ENCODE measurements around the gene CAMK2D.

Gene CAMK2D

DNA sequence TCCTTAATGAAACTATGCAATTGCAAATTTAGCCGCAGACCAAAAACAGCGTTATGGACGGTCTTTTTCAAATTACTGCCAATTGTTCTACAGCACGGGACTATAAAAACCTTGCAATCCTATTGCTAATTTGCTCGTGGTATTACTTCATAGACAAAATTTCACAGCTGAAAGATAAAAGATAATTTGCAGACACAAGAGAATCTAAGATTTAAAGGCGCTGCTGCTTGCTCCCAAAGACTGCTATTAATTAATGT is 1.4 kb upstream of the CAMK2D start:
- no peak for DNase-seq

DNA sequence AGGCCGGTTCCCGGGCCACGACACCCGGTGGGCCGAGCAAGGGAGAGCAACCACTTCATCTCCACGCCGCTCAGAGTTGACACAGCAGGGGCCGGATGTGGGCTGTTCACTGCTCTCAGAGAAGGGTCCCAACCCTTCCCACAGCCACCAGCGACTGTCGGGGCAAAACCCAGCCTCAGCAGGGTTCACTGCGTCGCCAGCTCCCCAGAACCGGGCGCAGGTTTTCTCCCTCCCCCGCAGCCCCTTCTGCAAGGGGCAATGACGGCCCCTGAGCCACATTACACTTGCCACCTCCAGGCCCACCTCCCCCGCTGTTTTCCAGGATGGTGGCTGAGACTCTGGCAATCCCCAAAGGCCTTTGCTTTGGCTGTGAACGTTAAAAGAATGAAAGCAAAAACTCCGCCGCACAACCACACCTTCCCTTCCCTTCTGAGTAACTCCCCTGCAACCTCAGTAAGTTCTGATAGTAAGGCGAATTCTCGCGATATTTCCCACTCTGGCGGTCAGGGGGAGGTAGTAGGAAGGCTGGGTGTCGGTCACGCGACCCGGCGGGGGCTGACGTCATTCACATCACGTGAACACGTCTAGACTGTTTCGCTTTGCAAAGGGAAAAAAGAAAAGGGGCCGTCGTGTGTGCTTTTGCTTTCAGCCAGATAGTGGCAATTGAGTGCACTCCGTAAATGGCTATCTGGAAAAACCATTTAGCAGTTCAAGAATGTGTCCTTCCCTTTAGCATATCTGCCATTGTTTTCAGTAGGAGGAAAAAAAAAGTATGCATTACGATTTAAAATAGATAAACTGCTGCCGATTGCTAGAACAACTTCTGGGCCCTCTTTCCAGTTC is 869 bp upstream of the CAMK2D start:
- peak; percentile 71 to 99 (median 94) for DNase-seq

DNA sequence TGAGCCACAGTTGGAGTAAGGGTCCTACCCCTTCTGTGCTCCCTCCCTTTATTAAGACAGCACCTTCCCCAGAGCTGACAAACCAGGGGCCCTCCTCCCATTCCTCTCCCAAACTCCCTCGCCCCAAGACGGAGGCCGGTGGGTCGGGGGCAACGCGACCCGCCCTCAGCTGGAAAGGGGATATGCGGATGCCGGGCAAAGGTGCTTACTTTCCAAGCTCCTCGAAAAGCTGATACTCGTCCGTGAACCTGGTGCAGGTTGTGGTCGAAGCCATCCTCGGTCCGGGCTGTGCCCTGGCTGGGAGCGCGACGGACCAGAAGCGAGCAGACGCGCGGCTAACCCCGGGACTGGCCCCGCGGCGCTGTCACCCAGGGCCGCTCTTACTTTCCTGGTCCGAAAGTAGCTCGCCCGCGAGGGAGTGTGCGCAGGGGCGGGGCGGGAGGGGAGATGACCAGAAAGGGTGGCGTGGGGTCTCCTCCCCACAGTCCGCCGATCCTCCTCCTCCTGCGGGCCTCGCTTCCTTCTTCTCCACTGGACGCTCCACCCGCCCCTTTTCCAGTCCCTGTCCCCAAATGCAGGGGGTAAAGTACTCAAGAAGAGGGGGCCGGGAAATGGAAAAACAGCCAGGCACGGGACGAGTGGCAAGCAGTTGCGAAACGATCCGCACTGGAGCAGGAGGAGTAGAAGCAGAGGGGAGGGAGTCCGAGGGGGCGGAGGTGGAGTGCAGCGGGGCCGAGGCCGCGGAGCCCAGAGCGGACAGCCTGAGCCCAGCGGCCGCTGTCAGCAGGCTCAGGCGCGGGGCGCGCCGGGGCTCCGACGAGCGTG is 531 bp downstream of the CAMK2D start:
- DNase-seq = peak in 50 of 51 donors; percentile 35 to 85 (median 68)

DNA sequence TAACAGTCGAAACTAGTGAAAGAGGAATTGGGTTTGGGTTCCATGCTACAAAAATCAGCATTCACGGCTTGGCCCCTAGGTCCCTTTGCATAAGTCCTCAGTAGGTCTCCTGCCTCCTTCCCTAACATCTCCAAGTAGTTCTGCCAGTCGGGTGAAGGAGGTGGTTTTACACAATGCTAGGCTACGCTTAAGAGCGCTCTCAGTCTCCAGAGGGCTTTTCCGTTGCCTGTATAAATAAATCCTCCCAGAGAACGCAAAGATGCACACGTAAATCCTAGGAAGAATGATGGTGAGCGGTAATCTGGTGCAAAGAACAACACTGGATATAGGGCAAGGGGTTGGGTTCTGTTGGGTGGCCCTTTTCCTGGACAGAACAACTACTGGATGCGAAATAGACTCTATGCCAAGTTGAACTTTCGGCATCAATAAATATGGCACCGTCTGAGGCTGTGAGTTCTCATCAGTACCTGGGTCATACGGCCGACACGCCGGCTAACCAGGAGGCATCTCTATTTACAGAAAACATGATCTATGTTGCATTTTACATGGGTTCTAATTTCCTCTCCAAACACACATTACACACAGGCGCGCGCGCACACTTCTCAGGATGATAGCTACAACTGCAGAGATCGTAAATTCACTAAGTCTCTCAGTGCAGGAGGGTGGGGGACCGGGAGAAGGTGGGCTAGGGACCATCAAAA is 1.3 kb downstream of the CAMK2D start:
- DNase-seq = peak in 30 of 51 donors; percentile 5 to 71 (median 30)

DNA sequence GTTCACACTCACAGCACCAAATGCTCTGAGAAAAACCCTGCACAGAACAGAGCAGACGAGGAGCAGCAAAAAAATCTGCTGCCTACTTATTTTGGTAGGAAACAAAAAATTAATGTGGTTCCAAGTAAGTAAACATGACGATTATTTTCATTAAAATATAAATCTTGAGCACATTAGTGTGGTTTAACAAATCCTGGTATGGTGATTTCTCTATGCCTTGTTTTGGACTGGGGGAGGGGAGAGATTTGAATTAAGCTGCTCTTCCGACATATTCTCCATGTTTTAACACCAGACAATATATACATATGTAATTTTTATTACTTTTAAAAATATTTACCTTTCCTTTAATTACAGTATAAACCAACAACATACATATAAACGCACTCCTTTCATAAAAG is 1.8 kb downstream of the CAMK2D start:
- no peak for DNase-seq

DNA sequence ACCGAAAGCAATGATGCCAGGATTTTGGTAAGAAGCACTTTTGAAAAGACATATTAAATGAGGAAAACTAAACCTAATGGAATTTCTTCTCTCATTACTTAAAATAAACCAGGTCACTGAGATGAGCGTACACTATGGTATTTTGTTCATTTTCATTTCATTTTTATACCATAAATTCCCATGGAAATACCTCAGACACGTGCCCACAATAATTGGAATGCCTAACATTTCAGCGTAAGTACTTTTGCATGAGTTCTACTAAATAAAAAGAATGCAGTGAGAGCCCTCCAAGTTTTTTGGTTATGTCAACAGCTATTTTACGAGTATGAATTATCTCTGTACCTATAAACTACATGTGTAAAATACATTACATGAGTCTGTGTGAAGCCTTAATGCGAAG is 3.2 kb downstream of the CAMK2D start:
- peak in 1 of 51 donors; percentile 11 for DNase-seq

DNA sequence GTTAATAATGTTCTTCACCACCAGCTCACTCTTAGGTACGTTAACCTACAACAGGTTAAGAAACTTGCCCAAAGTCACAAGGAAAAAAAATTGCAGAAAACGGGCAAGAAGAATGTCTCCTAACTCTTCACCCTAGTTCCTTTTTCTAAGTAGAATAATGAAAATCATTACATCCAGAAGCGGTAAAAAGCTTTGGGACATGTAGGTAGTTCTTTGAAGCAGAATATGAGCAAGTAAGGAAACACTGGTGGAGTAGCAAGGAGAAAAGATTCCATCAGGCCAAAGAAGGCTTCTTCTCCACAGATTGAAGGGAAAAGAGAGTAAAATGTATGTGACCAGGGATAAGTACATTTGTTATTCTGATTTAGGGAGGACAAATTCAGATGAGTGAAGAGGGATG is 4.1 kb downstream of the CAMK2D start:
- DNase-seq = no peak

DNA sequence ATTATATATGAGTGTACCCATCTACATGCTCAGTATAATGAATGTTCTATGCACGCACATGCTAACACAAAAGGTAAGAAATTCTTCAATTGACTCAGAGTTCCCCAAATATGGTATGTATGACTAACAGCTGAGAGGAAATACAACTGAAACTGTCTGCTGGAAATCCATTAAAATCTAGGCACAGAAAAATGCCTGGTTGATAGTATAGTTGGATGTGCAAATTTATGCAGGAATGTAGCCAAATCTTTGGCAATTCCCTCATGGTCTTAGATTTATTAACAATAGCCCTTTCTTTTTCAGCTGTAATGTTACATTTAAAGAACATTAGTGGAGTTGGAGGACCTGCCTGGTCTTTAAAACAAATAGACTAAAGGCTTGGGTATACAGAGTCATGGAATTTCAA is 5.5 kb downstream of the CAMK2D start:
- peak in 1 of 51 donors; percentile 29 for DNase-seq

DNA sequence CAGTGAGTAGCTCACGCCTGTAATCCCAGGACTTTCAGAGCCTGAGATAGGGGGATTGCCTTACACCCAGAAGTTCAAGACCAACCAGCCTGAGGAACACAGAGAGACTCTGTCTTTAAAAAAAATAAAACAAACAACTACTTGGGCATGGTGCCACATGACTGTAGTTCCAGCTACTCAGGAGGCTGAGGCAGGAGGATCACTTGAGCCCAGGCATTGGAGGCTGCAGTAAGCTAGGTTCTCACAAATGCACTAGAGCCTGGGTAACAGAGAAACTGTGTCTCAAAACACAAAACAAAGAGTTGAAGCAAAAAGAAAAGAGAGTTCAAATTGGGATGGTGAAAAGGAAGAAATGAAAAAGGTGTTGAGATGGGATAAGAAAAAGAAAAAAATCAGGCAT is 10.8 kb downstream of the CAMK2D start:
- no peak for DNase-seq

DNA sequence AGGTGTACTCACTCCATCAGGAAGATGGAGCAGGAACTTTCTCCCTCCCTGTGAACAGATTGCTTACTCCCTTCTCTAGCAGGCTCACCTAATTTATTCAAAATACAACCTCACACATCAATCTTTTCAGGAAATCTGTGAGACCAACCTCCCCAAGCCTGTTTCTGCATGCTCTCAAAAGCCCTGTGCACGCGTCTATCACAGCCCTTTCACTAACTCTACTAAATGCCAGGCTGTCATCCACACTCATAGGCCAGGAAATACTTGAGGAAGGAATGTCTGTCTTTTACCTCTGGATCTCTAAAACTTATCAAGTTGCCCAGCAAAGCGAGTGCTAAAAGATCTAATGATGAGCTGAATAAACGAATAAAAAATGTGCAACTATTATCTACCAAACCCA is 11.2 kb downstream of the CAMK2D start:
- no peak for DNase-seq

DNA sequence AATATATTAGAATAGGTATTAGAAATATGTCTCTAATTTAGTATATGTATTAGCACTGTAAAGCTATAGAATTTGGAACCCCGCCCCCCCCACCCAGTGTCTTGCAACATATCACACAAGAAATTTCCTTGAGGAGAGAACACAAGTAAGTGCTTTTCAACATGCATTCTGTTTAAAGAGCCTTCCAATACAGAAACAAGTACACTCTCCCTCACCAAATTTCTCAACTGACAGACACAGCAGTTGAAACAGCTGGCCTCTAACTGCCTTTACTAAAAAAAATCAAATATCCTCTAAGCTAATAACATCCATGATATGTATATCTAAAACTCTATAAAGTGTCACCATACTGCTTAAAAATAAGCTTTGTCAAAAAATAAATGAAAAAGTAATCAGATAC is 12.4 kb downstream of the CAMK2D start:
- no peak for DNase-seq

DNA sequence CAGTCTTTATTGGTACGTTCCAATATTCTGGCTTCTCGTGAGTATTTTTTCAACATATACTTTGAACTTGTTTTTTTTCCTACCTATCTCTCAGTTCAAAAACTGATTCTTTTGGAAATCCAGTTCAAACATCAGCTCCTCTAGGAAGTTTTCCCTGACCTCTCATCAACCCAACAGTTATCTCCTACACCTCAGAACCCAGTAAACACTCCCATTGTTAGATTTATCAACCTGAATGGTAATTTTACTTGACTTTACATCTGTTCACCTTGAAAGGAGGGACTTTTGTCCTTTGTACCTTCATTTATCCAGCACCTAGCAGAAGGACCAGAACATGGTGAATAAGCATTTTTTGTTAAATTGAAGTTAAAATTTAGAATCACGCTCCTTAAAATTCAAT is 13.6 kb downstream of the CAMK2D start:
- no peak for DNase-seq

DNA sequence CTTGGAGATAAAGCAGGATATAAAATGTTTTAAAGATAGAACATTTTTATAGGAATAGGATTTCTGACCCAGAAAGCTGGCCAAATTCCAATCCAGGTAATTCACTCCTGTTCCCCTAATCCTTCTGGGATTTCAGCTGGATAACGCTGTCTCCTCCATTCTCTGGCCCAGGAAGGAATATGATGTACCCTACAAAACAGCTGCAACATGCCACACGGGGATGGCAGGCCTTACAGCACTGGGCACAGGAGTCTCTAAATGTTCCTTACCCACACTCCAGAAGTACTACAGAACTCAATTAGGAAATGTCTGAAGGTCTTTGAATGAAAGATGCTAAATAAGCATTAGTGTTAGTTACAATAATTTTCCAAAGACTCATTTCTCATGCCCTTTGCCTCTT is 15.8 kb downstream of the CAMK2D start:
- DNase-seq = no peak

DNA sequence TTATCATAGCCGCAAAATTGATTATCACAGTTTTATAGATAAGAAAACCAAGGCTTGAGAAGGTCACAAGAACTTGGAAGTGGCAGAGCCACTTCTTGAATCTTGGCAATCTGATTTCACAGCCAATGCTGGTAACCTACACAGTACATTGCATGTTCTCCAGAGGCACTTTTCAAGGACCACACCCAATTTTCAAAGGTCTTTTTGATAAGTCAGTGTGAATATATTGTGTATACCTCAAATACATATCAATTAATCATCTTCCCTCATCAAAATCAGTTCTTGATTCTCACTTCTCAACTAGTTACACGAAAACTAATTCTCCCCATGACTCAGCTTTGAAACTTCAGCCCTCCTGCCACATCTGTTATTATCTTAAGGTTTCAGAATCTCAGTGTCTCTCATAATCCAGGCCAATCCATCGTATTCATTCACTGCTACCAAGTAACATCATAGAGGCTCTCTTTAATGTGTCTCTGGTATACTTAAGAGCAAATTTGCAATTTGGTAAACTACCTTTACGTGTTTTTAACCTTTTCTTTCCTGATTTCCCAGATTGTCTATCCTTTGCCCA is 16.8 kb downstream of the CAMK2D start:
- DNase-seq = no peak

DNA sequence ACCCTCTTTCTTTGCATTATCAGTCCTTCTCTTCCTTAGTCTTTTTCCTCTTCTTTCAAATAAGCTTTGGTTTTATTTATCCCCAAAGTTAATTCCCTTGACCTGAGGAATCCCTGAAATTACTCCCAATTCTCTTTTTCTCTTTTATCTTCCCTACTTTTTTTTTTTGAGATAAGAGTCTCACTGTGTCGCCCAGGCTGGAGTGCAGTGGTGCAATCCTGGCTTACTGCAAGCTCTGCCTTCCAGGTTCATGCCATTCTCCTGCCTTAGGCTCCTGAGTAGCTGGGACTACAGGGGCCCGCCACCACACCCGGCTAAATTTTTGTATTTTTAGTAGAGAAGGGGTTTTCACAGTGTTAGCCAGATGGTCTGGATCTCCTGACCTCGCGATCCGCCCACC is 17.8 kb downstream of the CAMK2D start:
- DNase-seq = no peak

DNA sequence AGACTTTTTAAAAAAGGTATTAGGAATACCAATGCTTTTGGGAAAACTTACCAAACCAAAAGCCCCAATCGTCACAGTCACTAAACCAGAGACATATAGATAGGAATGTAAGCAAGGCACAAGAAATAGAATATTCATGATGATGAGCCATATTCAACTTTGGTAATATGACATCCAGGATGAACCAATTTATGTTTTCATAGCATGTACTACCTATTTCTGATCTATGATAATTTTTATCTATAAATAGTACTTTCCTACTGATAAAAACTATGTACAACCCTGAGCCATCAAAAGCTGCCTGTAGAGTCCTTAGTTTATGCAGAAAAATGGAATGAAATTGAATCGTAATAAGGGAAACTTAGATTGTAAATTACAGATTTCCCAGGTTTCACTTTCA is 18.9 kb downstream of the CAMK2D start:
- no peak for DNase-seq

DNA sequence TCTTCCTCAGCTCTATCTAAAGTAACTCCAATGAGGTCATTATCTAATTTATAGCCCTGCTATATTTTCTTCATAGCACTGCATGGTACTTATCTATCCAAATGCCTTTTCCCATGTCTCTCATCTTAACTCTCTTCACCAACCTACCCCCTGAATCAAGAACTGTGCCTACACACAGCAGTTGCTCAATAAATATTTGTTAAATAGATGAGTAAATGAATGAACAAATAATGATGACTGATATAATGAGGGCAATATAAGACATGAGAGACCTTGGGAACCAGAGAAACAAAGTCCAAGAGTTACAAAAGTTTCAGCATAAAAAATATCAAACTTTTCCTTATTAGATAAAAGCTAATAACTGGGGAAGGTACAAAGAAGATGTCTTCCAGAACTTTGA is 19.6 kb downstream of the CAMK2D start:
- DNase-seq = no peak

DNA sequence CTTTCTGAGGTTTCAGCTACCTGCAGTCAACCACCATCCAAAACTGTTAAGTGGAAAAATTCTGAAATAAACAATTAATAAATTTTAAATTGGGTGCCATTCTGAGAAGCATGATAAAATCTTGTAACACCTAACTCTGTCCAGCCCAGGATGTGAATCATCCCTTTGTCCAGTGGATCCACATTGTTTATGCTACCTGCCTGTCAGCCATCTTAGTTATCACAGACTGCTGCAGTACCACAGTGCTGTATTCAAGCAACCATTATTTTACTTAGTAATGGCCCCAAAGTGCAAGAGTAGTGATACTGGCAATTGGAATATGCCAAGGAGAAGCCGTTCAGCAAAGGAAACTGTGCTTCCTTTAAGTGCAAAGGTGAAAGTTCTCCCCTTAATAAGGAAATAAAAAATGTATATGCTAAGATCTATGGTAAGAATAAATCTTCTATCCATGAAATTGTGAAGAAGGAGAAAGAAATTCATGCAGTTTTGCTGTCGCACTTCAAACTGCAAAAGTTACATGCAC is 20.6 kb downstream of the CAMK2D start:
- DNase-seq = no peak

DNA sequence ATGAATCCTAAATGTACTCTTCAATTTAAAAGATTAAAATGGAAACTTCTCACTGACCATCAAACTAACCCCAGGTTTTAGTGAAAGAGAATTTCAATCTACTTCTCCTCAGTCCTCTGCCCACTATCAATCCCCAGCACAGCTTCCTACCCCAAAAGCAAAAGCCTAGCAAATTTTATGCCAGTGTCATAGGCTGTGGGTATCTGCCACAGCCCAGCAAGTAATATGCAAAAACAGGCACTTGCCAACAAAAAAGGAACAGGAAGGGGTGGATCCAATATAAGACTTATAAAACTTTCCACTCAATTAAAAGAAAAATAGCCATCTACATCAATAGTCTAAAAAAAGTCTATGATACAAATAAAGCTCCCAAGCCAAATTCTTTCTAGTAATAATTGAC is 22.3 kb downstream of the CAMK2D start:
- DNase-seq = no peak

DNA sequence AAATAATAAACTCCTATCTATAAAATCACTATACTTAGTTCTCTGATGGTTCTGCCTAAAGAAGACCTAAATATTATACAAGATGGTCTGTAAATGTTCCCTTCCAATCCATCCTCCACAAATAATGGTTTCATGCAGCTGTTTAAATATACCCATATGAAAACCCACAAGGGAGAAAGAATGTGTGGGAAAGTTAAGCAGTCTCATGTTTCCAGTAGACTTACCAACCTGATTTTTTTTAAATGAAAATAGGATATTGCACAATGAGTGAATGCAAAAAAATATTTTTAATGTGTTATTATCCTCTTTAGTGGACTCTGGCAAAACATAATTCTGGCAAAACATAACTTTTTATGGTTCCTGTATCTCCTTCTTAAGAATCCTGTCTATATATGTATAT is 23.3 kb downstream of the CAMK2D start:
- no peak for DNase-seq

DNA sequence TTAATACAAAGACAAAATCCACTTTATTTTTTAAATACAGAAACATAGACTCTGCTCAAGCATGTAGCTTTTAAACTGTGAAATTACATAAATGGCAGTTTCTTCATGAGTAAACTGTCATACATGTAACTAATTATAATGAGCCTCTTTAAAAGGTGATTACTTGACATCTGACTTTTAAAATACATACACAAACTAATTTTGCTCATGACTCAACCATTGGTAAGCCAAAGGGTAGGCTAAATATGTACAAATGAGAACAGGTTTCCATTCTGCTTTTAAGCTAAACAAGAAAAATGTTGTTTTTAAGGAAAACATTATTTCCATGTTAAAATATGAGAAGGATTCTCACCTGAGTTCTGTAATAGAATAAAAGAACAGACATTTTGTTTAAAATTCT is 27.9 kb downstream of the CAMK2D start:
- DNase-seq = no peak

DNA sequence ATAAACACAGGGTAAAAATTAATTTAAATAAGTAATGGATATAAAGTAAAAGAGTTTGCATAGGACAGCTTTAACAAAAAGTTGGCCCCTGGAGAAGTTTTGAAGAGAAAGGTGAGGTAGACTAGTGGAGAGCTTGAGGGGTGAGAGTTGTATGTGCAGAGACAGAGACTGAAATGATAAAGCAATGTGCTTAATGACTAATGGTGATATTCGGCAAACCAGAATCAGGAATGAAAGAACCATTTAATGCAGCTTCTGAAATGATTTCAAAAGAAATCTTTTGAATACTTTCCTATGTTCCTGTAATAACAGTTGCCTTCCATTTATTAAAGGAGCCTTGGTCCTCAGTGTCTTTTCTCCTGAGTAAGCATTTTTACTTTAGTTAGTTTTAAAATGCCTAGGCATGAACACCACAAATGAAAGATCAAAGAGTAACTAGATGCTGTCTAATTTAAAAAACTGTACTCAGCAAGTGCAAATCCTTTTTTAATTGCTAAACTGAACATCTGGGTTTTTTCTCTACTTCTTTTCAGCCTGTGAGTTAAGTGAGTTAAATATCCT is 28.5 kb downstream of the CAMK2D start:
- DNase-seq = no peak

All from hypothalamus (tissue), 51 donors.